ENCODE measurements around the gene TCF7L2.

The TCF7L2 gene

DNA sequence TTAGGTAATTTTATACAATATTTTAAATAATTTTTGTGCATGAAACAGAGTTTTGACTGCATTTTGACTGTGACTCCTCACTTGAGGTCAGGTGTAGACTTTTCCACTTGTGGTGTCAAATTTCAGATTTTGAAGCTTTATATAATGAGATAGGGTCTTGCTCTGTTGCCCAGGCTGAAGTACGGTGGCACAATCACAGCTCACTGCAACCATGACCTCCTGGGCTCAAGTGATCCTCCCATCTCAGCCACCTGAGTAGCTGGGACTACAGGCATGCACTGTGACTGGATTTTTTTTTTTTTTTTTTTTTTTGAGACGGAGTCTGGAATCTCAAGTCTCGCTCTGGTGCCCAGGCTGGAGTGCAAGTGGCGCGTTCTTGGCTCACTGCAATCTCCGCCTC lies 74.9 kb downstream of the TCF7L2 start:
- Histone ChIP-seq H3F3A (ENCODE audit: insufficient read depth, low read length) (no peaks in the 10 kb centered on the region), H3K9ac (ENCODE audit: low read length) (no peak overlapping the region), H3K9me3 (ENCODE audit: low read length) (no peaks in the 10 kb centered on the region), H3K4me3 (ENCODE audit: low read depth, low read length, poor library complexity, severe bottlenecking) (no peak overlapping the region), H3K27me3 (ENCODE audit: insufficient read depth, low read length) (no peaks in the 10 kb centered on the region), H3K79me2 (ENCODE audit: insufficient read depth, low read length) (peaks cover 27% of the 10 kb centered on the region), H3K27ac (ENCODE audit: low read depth, low read length, poor library complexity, severe bottlenecking) (no peak overlapping the region), H3K4me1 (ENCODE audit: insufficient read depth, low read length, severe bottlenecking) (peaks cover 46% of the 10 kb centered on the region), H3K4me2 (ENCODE audit: low read length) (no peak overlapping the region), H3K36me3 (ENCODE audit: insufficient read depth, low read length) (no peaks in the 10 kb centered on the region), H2AFZ (ENCODE audit: low read length) (no peak overlapping the region), H3K9me2 (ENCODE audit: low read depth, low read length) (no peaks in the 10 kb centered on the region), H4K20me1 (ENCODE audit: insufficient read depth, low read length) (peaks cover 5% of the 10 kb centered on the region; the same call in 1 of the 2 replicates)
- TF ChIP-seq, protein P1, sequence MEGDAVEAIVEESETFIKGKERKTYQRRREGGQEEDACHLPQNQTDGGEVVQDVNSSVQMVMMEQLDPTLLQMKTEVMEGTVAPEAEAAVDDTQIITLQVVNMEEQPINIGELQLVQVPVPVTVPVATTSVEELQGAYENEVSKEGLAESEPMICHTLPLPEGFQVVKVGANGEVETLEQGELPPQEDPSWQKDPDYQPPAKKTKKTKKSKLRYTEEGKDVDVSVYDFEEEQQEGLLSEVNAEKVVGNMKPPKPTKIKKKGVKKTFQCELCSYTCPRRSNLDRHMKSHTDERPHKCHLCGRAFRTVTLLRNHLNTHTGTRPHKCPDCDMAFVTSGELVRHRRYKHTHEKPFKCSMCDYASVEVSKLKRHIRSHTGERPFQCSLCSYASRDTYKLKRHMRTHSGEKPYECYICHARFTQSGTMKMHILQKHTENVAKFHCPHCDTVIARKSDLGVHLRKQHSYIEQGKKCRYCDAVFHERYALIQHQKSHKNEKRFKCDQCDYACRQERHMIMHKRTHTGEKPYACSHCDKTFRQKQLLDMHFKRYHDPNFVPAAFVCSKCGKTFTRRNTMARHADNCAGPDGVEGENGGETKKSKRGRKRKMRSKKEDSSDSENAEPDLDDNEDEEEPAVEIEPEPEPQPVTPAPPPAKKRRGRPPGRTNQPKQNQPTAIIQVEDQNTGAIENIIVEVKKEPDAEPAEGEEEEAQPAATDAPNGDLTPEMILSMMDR (IDR thresholded peaks at IDR 0.05; ENCODE audit: low read length): no peak

DNA sequence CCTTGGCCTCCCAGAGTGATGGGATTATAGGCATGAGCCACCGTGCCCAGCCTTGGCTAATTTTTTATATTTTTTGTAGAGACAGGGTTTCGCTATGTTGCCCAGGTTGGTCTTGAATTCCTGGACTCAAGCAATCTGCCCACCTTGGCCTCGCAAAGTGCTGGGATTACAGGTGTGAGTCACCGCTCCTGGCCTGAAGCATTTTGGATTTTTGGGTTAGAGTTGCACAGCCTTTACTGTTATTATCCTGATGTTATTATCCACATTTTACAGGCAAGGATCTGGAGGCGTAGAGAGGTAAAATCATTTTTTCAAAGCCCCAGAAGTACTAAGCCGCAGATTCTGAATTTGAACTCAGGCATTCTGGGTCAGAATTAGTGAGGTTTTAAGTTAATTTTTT lies 75.4 kb downstream of the TCF7L2 start:
- no peaks in the 10 kb centered on the region for H3K9me2 ChIP-seq (ENCODE audit: low read depth, low read length)
- no peak overlapping the region for H2AFZ ChIP-seq (ENCODE audit: low read length)
- peaks cover 40% of the 10 kb centered on the region for H3K4me1 ChIP-seq (ENCODE audit: insufficient read depth, low read length, severe bottlenecking)
- H3F3A ChIP-seq (ENCODE audit: insufficient read depth, low read length): no peaks in the 10 kb centered on the region
- no peaks in the 10 kb centered on the region for H3K9me3 ChIP-seq (ENCODE audit: low read length)
- no peak overlapping the region for H3K9ac ChIP-seq (ENCODE audit: low read length)
- TF ChIP-seq, protein P1 (IDR thresholded peaks at IDR 0.05; ENCODE audit: low read length): no peak
- TF ChIP-seq EZH2 (IDR thresholded peaks at IDR 0.05; ENCODE audit: borderline replicate concordance, low read length): no peak
- no peak overlapping the region for H3K27ac ChIP-seq (ENCODE audit: low read depth, low read length, poor library complexity, severe bottlenecking)
- peaks cover 5% of the 10 kb centered on the region; the same call in 1 of the 2 replicates for H4K20me1 ChIP-seq (ENCODE audit: insufficient read depth, low read length)
- H3K27me3 ChIP-seq (ENCODE audit: insufficient read depth, low read length): no peaks in the 10 kb centered on the region
- no peaks in the 10 kb centered on the region for H3K36me3 ChIP-seq (ENCODE audit: insufficient read depth, low read length)
- no peak overlapping the region for H3K4me3 ChIP-seq (ENCODE audit: low read depth, low read length, poor library complexity, severe bottlenecking)
- peaks cover 25% of the 10 kb centered on the region for H3K79me2 ChIP-seq (ENCODE audit: insufficient read depth, low read length)
- H3K4me2 ChIP-seq (ENCODE audit: low read length): no peak overlapping the region

DNA sequence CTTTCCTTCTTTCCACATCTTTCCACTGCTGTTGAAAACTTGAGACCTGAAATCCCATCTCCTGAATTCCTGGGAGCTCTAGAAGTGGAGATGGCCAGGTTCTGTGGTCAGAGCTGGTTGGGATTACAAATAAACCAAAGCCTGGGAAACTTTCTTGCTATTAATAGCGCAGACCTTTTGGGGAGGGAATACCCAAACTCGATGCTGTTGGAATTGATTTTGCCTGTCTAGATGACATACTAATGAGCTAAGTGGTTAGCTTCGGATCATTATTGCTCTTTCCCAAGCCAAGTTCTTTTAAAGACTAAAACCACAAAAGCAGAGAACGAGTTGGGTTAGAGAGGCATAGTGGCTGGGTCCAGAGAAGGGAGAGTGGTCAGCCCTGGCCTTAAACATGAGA lies 76.6 kb downstream of the TCF7L2 start:
- Histone ChIP-seq H2AFZ (ENCODE audit: low read length) (no peak overlapping the region), H3K9ac (ENCODE audit: low read length) (no peak overlapping the region), H3F3A (ENCODE audit: insufficient read depth, low read length) (no peaks in the 10 kb centered on the region), H3K4me2 (ENCODE audit: low read length) (no peak overlapping the region; the same call in 1 of the 2 replicates), H3K9me2 (ENCODE audit: low read depth, low read length) (no peaks in the 10 kb centered on the region), H3K79me2 (ENCODE audit: insufficient read depth, low read length) (peaks cover 24% of the 10 kb centered on the region), H3K4me1 (ENCODE audit: insufficient read depth, low read length, severe bottlenecking) (peaks cover 30% of the 10 kb centered on the region), H3K9me3 (ENCODE audit: low read length) (no peaks in the 10 kb centered on the region), H3K27ac (ENCODE audit: low read depth, low read length, poor library complexity, severe bottlenecking) (peak overlapping the region; percentile 27), H3K27me3 (ENCODE audit: insufficient read depth, low read length) (no peaks in the 10 kb centered on the region), H4K20me1 (ENCODE audit: insufficient read depth, low read length) (peaks cover 5% of the 10 kb centered on the region; the same call in 1 of the 2 replicates), H3K4me3 (ENCODE audit: low read depth, low read length, poor library complexity, severe bottlenecking) (no peak overlapping the region), H3K36me3 (ENCODE audit: insufficient read depth, low read length) (no peaks in the 10 kb centered on the region)
- no peak for TF ChIP-seq EZH2 (IDR thresholded peaks at IDR 0.05; ENCODE audit: borderline replicate concordance, low read length)
- TF ChIP-seq, protein P1 (IDR thresholded peaks at IDR 0.05; ENCODE audit: low read length): no peak
